ENCODE data around the gene PPARG. TPM values are rescaled to one million over a fixed set of nuclear protein-coding genes. Genes with fewer than 3 reads are reported as not detected.
"Not testable (repeated sequence)": the region's sequence is repeated elsewhere in the genome, so short reads cannot be mapped to it uniquely, and the experiment has no call there.

The PPARG gene
- total RNA-seq, 2 donors from 2014 or later: 5.4 to 44.2 TPM

- intact Hi-C loops (cut with DNase I): no loop called here
- WGBS, 2 donors: 76 to 81% methylated on average over 7 of the region's 7 CpGs
- DNase-seq: no peak
Observed at GRCh38 chr3:12455740-12456139, 166.9 kb downstream of the PPARG start.

DNA sequence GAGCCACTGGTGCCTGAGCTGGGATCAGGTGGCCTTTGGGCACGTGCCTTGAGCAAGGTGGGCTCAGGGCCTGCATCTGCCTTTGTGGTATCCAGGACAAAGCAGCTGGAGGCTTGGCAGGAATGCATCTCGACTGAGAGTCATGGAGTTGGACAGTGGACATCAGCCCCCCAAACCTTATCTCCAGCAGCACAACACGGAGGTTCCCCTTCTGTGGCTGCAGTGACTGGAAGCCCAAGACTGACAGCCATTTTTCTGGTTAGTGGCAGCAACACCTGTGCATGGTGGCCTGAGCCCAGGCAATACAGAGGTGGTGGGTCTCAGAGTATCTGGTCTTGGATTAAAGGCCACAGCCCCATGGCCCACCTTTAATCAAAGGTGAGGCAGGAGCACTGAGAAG, 167.6 kb downstream of the PPARG start:
- DNase-seq (no peak), ATAC-seq (no peak)
- H3K4me3 ChIP-seq: no peak overlapping the region
- intact Hi-C loops (cut with DNase I): no loop called here
- H3K36me3 ChIP-seq (replicated peaks in 1 of 2; ENCODE audit: insufficient read depth in 1 of 2, low read depth in 2 of 2): no peaks in the 10 kb centered on the region
- no peaks in the 10 kb centered on the region for H3K27me3 ChIP-seq
- no peaks in the 10 kb centered on the region for H3K4me1 ChIP-seq
- WGBS, 2 donors: 71 to 80% methylated on average over 1 to 3 of the region's 3 CpGs
- H3K27ac ChIP-seq: no peak overlapping the region
- TF ChIP-seq, protein P1, sequence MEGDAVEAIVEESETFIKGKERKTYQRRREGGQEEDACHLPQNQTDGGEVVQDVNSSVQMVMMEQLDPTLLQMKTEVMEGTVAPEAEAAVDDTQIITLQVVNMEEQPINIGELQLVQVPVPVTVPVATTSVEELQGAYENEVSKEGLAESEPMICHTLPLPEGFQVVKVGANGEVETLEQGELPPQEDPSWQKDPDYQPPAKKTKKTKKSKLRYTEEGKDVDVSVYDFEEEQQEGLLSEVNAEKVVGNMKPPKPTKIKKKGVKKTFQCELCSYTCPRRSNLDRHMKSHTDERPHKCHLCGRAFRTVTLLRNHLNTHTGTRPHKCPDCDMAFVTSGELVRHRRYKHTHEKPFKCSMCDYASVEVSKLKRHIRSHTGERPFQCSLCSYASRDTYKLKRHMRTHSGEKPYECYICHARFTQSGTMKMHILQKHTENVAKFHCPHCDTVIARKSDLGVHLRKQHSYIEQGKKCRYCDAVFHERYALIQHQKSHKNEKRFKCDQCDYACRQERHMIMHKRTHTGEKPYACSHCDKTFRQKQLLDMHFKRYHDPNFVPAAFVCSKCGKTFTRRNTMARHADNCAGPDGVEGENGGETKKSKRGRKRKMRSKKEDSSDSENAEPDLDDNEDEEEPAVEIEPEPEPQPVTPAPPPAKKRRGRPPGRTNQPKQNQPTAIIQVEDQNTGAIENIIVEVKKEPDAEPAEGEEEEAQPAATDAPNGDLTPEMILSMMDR (IDR thresholded peaks at IDR 0.05): no peak
- TF ChIP-seq POLR2A (IDR thresholded peaks at IDR 0.05): no peak
- no peaks in the 10 kb centered on the region for H3K9me3 ChIP-seq

More at GRCh38 chr3:12455740-12456139, 166.9 kb downstream of the PPARG start:
- no peaks in the 10 kb centered on the region for H3K9me3 ChIP-seq
- no peaks in the 10 kb centered on the region for H3K27me3 ChIP-seq
- H3K4me1 ChIP-seq: no peaks in the 10 kb centered on the region
- no peak for ATAC-seq
- no peaks in the 10 kb centered on the region for H3K36me3 ChIP-seq (replicated peaks in 1 of 2; ENCODE audit: insufficient read depth in 1 of 2, low read depth in 2 of 2)
- TF ChIP-seq POLR2A (IDR thresholded peaks at IDR 0.05): no peak
- TF ChIP-seq, protein P1 (IDR thresholded peaks at IDR 0.05): no peak
- no peak overlapping the region for H3K27ac ChIP-seq
- no peak overlapping the region for H3K4me3 ChIP-seq

DNA sequence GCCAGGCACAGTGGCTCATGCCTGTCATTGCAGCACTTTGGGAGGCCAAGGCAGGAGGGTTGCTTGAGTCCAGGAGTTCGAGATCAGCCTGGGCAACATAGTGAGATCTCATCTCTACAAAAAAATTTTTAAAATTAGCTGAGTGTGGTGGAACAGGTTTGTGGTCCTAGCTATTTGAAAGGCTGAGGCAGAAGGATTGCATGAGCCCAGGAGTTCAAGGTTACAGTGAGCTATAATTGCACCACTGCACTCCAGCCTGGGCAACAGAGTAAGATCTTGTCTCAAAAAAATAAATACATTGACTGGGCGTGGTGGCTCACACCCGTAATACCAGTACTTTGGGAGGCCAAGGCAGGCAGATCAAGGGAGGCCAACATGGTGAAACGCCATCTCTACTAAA, 168.5 kb downstream of the PPARG start:
- WGBS, 2 donors: 91 to 95% methylated on average over 4 of the region's 4 CpGs
- ATAC-seq; H3K36me3 ChIP-seq (replicated peaks in 1 of 2; ENCODE audit: insufficient read depth in 1 of 2, low read depth in 2 of 2); H3K4me1 ChIP-seq; intact Hi-C loops (cut with DNase I); H3K27ac ChIP-seq; H3K27me3 ChIP-seq; DNase-seq; H3K4me3 ChIP-seq; H3K9me3 ChIP-seq: not testable (repeated sequence)

GRCh38 chr3:12458901-12459300, 170.0 kb downstream of the PPARG start:
- intact Hi-C loops (cut with DNase I): no loop called here
- 67% methylated on average over 8 of the region's 8 CpGs for WGBS, 2 donors
- peak in 1 of 4 donors; percentile 20 for DNase-seq
- Histone ChIP-seq H3K36me3 (replicated peaks in 1 of 2; ENCODE audit: insufficient read depth in 1 of 2, low read depth in 2 of 2) (no peaks in the 10 kb centered on the region), H3K27ac (no peak overlapping the region), H3K4me3 (no peak overlapping the region), H3K4me1 (no peaks in the 10 kb centered on the region), H3K9me3 (no peaks in the 10 kb centered on the region), H3K27me3 (no peaks in the 10 kb centered on the region)
- no peak for ATAC-seq
- TF ChIP-seq POLR2A (IDR thresholded peaks at IDR 0.05): no peak
- TF ChIP-seq, protein P1 (IDR thresholded peaks at IDR 0.05): no peak

DNA sequence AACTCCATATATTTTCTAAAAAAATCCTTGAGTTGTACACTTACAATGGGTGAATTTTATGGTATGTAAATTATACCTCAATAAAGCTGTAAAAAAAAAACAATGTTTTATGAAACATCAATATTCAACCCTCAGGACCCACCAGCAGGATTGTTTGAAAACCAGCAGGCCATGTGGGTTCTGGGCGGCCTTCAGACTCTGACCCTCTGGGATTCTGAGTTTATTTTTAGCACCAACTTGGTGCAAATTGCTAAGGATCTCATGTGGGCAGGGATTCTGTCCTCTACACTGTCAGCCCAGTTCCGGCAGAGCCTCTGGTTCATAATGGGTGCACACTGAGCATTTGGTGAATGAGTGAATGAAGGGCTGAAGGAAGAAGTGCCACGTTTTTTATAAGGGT, 171.3 kb downstream of the PPARG start:
- no peaks in the 10 kb centered on the region for H3K9me3 ChIP-seq
- H3K27me3 ChIP-seq: no peaks in the 10 kb centered on the region
- no peaks in the 10 kb centered on the region for H3K36me3 ChIP-seq (replicated peaks in 1 of 2; ENCODE audit: insufficient read depth in 1 of 2, low read depth in 2 of 2)
- no peak overlapping the region for H3K27ac ChIP-seq
- WGBS, 2 donors: 62 to 72% methylated on average over 3 of the region's 3 CpGs
- TF ChIP-seq, protein P1 (IDR thresholded peaks at IDR 0.05): no peak
- H3K4me3 ChIP-seq: no peak overlapping the region
- DNase-seq (no peak), ATAC-seq (no peak)
- intact Hi-C loops (cut with DNase I): no loop called here
- no peaks in the 10 kb centered on the region for H3K4me1 ChIP-seq

Data from body of pancreas (tissue), 4 donors.